HG03025 (cell line): Measurements from ENCODE around the gene PRPF19.

ENCODE experiments used
- ATAC-seq: cut with Tn5 transposase; IDR thresholded peaks from one replicate; pipeline ENCODE4 v1.9.1; 2021; ENCODE audit warnings: mild to moderate bottlenecking, moderate library complexity; ENCODE audit not compliant: unreplicated experiment, low FRiP score

The PRPF19 gene

GRCh38 chr11:60878245-60879101 lies 27.9 kb downstream of the PRPF19 start:
- no peak for ATAC-seq

- ATAC-seq = no peak
These were observed 30.3 kb downstream of the PRPF19 start for GRCh38 chr11:60876168-60876485.

GRCh38 chr11:60875366-60876167 lies 30.8 kb downstream of the PRPF19 start:
- no peak for ATAC-seq

- ATAC-seq = no peak
These were observed 31.7 kb downstream of the PRPF19 start for GRCh38 chr11:60874421-60875365.

- no peak for ATAC-seq
These were observed 32.9 kb downstream of the PRPF19 start for GRCh38 chr11:60873533-60873932.

GRCh38 chr11:60872961-60873524 lies 33.3 kb downstream of the PRPF19 start:
- no peak for ATAC-seq

- ATAC-seq = no peak
These were observed 34.0 kb downstream of the PRPF19 start for GRCh38 chr11:60872124-60872960.

- no peak for ATAC-seq
These were observed 34.9 kb downstream of the PRPF19 start for GRCh38 chr11:60871378-60872061.

GRCh38 chr11:60870733-60871377 lies 35.5 kb downstream of the PRPF19 start:
- ATAC-seq = no peak

GRCh38 chr11:60870276-60870675 lies 36.1 kb downstream of the PRPF19 start:
- ATAC-seq = no peak

GRCh38 chr11:60869451-60869825 lies 36.9 kb downstream of the PRPF19 start:
- ATAC-seq = no peak

- ATAC-seq = no peak
These were observed 37.5 kb downstream of the PRPF19 start for GRCh38 chr11:60868682-60869450.

GRCh38 chr11:60867871-60868681 lies 38.3 kb downstream of the PRPF19 start:
- no peak for ATAC-seq

- no peak for ATAC-seq
These were observed 39.2 kb downstream of the PRPF19 start, which contains the start of gene ZP1 for GRCh38 chr11:60866911-60867870. Gene ZP1 (plus strand): TSS chr11:60867542. CDS start chr11:60867562, 20 bp downstream.

- ATAC-seq = no peak
These were observed 41.4 kb downstream of the PRPF19 start for GRCh38 chr11:60864856-60865513.
